PC-9 (cell line): ENCODE data around the gene ENPP6.

Experiments used
- EZH2 ChIP-seq: fragments of 200-600 bp; sonication (generic); IDR thresholded peaks from 2 replicates; pipeline ENCODE4 v1.8.0; 2017; ENCODE audit warnings: antibody characterized with exemption, low read depth
- TF ChIP-seq, protein P1 (sequence below): fragments of 200-600 bp; sonication (generic); conservative IDR thresholded peaks from 2 replicates; pipeline ENCODE4 v1.6.1; 2017; ENCODE audit warnings: mixed run types, antibody characterized with exemption, mild to moderate bottlenecking, moderate library complexity

DNA sequence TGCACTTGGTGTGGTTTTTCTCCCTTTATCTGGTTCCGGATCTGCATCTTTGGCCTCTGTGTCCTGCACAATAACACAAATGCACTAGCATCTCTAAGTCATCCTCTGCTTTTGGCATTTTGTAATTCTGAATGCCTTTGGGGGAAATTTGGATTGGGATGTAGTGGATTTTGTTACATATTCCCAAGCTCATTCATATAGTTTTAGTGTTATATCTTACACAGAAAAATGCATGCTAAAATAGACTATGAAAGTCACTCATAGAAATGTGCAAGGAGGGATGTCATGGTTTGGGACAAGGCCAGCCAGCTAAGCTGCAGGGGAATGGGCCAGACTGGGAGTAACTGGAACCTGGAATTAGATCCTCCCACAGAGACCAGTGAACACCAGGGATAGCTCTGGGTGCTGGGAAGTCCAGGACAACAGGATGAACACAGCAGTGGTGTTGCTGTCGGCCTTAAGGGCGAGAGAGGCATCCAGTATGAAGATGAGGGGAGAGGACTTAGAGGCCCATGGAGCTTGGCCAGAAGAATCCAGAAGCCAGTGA lies 20.1 kb downstream of the ENPP6 start:
- TF ChIP-seq, protein P1, sequence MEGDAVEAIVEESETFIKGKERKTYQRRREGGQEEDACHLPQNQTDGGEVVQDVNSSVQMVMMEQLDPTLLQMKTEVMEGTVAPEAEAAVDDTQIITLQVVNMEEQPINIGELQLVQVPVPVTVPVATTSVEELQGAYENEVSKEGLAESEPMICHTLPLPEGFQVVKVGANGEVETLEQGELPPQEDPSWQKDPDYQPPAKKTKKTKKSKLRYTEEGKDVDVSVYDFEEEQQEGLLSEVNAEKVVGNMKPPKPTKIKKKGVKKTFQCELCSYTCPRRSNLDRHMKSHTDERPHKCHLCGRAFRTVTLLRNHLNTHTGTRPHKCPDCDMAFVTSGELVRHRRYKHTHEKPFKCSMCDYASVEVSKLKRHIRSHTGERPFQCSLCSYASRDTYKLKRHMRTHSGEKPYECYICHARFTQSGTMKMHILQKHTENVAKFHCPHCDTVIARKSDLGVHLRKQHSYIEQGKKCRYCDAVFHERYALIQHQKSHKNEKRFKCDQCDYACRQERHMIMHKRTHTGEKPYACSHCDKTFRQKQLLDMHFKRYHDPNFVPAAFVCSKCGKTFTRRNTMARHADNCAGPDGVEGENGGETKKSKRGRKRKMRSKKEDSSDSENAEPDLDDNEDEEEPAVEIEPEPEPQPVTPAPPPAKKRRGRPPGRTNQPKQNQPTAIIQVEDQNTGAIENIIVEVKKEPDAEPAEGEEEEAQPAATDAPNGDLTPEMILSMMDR, result no peak
- TF ChIP-seq EZH2, result no peak
